ENCODE measurements around the gene DENND4B.

Gene DENND4B

GRCh38 chr1:153945131-153945794 is 1.3 kb downstream of the DENND4B start:
- no peak for DNase-seq (ENCODE audit: low read depth in 2 of 2)

DNA sequence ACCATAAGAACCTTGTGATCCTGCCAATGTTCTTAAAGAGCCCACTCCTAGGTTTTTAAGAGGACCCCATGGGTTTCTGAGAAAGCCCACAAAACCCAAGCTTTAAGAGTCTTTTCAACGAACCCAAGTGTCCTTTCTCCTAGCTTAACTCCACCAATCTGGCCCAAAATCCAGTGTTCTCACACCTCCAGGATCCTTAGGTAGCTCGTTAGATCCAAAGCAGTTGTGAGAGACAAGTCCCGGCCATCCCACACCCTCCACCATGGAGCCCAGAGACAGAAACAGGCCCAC is 1.7 kb downstream of the DENND4B start:
- DNase-seq (ENCODE audit: low read depth in 2 of 2): no peak

GRCh38 chr1:153944005-153944826 is 2.3 kb downstream of the DENND4B start:
- no peak for DNase-seq (ENCODE audit: low read depth in 2 of 2)

DNA sequence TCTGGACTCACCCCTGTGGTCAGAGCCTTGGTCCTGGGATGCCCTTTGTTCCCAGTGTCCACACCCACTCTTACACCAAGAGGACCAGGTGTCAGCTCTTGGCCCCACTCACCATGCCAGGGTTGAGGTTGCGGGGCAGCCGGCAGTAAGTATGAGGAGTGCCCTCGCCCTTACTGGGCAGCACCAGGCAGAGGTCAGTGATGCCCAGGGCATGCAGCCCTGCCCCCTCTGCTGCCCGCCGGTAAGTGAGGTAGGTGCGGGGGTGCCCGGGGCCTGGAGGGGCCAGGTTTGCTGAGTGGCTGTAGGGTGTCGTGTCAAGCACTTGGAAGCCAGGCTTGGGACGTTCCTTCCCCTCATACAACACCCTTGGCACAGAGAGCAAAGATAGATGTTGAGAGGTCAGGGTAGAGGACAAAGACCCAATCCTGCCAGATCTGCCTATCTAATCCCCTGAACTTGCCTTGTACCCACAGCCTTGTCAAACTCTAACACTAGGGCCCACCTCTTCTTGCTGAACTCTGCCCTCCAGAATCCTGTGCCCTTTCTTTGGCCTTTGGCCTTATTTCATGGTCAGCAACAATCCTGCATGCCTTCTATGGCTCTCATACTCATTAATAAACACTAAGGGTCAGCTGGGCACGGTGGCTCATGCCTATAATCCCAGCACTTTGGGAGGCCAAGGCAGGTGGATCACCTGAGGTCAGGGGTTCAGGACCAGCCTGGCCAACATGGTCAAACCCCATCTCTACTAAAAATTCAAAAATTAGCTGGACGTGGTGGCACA is 3.6 kb downstream of the DENND4B start:
- no peak for DNase-seq (ENCODE audit: low read depth in 2 of 2)

DNA sequence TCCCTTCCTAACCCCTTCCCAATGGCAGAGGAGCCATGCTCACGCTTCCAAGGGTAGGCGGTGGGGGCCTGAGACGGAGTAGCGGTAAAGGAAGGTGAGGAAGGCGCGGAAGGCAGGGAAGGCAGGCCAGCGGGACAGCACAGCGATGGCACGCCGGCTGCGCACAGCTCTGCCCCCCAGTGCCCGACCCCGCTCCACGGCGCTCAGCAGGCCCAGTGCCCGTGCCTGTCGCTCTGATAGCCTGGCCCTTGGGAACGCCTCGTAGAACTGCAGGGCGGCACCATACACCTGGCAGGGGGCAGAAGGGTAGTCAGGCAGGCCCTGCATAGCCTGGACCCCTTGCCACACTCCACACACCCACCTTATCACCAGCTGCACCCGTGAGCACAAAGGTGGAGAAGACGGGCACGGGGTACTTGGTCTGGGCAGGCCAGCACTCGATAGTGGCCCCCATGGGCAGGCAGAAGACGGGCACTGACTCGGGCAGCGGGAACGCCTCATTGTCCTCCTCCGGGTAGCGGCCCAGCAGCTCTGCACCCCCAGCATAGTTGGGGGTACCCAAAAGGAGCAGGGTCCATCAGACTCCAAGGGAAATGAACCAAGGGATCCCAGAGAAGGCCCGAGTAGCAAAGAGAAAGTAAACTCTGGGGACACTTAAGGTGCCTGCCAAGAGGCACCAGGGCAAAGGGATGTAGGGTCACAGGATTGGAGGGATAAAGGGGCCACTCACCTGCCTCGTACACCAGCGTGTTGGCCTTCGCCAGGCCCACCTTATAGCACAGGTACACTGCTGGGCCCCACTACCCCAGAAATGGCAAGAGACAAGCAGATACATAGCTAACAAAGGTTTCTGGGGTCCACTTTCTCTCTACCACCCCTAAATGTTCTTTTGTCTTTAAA is 4.4 kb downstream of the DENND4B start:
- DNase-seq (ENCODE audit: low read depth in 2 of 2): no peak

GRCh38 chr1:153940756-153941155 is 5.8 kb downstream of the DENND4B start:
- no peak for DNase-seq (ENCODE audit: low read depth in 2 of 2)

DNA sequence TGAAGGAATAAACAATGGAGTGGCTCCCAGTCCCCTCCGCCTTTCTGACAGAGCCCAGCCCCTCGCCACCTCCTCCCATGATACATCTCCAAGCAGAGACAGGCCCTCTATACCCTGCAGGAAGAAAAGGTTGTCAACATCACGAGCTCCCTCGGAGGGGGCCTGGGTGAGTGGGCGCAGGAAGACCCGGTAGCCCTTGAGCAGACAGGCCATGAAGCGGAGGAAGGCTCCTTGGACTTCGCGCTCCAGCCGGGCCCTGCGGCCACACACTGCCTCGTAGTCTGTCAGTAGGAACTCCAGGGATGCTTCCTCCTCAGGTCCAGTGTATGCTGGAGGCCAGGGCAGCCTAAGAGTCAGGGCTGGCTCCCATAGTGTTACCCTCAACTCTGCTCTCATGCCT is 7.0 kb downstream of the DENND4B start:
- DNase-seq (ENCODE audit: low read depth in 2 of 2): no peak

DNA sequence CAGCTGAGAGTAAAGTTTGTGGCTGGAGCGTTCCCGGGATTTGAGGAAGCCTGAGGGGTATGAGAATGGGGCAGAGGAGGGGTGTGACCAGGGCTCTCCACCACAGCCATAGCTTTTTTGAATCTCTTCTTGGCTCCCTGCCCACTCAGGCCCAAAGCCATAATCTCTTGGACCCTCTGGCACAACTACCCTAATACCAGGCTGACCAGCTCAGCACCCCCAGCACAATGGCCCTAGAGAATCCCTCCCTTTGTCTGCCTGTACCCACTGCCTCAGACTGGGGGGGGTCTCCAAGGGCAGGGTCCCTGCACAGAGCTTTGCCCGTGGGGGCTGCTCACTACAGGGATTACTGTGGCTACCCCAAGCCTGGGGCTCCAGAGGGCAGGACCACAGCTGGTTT is 7.5 kb downstream of the DENND4B start:
- no peak for DNase-seq (ENCODE audit: low read depth in 2 of 2)

GRCh38 chr1:153937331-153937730 is 9.2 kb downstream of the DENND4B start:
- no peak for DNase-seq (ENCODE audit: low read depth in 2 of 2)

- no peak for DNase-seq (ENCODE audit: low read depth in 2 of 2)
These were observed 10.3 kb downstream of the DENND4B start for GRCh38 chr1:153936011-153936802.

DNA sequence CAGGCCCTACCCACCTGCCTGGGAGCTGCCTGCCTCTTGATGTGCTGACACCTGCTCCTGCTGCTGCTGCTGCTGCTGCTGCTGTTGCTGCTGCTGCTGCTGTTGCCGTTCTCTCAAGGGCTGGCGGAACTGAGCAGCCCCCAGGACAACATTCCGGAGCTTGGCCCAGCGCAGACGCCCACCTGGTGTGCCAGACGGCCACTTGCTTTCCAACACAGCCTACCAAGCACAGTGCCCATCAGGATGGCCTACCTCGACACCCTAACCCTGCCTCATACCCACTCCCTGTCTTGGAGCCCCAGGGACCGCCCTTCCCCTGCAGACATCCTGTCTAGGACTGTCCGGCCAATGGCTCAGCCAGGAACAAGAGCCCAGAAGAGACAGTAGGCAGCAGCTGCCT is 11.8 kb downstream of the DENND4B start:
- no peak for DNase-seq (ENCODE audit: low read depth in 2 of 2)

DNA sequence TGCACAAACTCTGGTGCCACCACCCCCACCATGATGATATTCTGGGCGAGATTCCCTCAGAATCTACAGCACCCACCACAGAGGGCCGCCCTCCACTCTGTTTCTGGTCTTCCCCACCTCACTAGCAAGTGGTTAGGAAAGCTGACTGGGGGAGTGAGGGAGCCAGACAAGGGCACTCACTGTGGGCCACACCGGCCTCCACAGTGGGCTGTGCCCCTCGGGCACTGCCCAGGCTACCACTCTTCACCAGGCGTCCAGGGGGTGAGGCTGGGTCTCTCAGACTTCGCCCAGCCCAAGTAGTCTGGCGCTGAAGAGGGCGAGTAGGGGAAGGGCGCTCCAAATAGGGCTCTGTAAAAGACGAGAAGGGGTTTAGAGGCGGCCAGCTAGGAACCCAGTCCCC is 12.6 kb downstream of the DENND4B start:
- no peak for DNase-seq (ENCODE audit: low read depth in 2 of 2)

GRCh38 chr1:153933430-153933829 is 13.1 kb downstream of the DENND4B start:
- DNase-seq (ENCODE audit: low read depth in 2 of 2): no peak

GRCh38 chr1:153932156-153933131 is 14.1 kb downstream of the DENND4B start:
- DNase-seq (ENCODE audit: low read depth in 2 of 2): no peak

DNA sequence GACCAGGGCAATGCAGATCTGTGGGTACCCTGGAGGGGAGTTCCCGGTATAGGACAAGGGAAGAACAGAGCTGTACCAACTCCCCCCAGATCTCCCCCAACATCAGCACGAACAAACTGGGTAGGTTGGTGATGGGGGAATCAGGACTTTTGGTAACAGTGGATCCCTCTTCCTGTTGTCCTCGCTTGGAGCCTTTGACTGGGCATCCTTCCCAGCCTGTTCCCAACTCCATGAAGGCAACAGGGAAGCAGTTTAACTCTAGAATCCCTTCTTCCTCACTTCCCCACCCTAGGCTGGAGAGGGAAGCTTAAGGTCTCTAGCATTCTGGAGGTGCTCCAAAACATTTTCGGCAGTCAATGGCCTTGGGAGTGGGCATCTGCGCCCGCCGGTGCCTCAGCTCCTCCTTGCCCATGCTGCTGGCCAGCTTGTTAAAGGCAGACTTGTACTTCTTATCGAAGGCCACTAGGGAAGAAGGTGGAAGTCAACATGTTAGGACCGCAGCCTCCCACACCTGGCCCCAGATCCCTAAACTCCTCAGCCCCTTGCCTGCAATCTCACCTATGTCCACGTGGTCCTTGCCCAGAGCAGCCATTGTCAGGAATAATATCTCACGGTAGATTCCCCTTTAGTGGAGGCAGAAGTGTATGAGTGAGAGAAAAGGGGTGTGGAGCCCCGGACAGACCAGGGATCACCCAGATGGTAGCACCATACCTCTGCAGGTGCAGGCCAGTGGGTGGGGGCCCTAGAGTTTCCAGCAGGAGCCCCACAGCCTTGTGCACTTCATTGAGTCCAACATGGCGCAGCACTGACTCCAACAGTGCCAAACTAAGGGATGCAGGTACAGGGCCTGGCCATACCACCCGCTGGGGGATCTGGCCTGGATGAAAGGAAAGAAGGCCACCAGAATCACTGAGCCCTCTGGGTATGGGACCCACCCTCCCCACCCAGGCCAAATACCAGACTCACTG is 16.3 kb downstream of the DENND4B start:
- DNase-seq (ENCODE audit: low read depth in 2 of 2): no peak

DNA sequence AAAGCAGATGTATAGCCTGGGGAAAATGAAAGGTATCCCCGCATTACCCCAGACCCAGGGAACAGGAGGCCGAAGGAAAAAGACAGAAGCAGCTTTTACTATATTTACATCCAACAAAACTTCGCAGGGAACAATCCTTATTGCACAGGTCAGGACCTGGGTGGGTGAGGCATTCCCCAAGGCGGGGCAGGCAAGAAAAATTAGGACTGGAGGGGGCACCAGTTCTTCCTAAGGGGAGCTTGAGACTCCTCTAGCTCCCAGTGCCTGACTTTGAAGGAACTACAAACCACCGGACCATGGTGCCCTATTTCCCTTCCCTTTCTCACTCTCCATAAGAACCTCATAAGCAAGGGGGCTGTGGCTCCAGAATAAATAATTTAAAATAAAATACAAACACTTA is 17.1 kb downstream of the DENND4B start:
- DNase-seq (ENCODE audit: low read depth in 2 of 2): no peak

DNA sequence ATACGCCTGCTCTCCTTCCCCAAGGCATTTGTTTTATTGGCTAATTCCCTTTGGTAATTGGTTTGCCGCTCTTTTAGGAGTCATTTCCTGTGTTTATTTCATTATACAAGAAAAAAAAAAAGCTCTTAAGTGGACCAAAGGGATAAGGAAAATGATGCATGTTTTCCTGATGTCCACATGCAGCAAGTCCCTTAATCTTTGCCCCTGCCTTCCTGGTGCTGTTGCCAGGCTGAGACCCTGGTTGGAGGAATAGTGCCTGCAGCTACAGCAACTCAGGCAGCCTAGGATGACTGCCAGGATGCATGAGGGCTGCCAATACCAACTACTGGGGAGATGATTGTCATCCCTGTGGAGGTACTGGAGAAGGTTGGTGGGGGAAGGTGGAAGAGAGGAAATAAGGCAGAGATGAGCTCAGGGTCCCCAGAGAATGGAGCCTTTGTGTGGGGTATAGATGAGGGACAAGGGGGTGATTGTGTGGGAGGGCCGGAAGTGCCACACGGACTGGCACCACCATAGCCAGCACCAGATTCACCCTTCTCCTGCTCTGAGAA is 17.7 kb downstream of the DENND4B start:
- no peak for DNase-seq (ENCODE audit: low read depth in 2 of 2)

DNA sequence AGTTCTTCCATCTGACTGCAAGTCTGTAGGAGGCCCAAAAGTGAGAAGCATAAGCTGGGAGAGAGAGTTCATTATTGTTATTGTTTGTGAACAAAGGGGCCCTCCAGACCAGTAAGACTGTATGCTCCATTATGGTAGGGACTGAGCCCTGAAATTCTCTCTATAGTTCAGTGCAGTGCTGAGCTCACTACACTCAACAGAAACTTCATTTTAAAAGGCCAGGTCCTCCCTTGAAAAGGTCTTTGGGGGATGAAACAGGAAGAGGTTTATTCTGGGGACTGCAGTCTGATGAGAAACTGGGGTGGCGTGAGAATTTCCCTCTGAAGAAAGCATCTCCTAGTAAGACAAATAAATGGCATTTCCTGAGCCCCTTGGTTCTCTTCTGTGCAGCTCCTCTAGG is 18.3 kb downstream of the DENND4B start:
- DNase-seq (ENCODE audit: low read depth in 2 of 2): no peak
